Measurements from ENCODE around the gene STAT3. TPM values are rescaled to one million over a fixed set of nuclear protein-coding genes. Genes with fewer than 3 reads are reported as not detected.
A peak's percentile ranks its signal among the peaks of the same experiment; 100 is the strongest.

The STAT3 gene
- total and polyA plus RNA-seq, 9 of the 15 experiments (the other 6 are each of a cell fraction or from before 2014, with no cell fraction given): 90.0 to 179 (median 114) TPM

GRCh38 chr17:42422958-42423712 is 34.9 kb upstream of the STAT3 start, which contains the start of gene CAVIN1 (continued):
- TF ChIP-seq HNRNPUL1 (IDR thresholded peaks at IDR 0.05; ENCODE audit: low read length): no peak
- TF ChIP-seq SLC30A9 (CRISPR knock-in tag; IDR thresholded peaks at IDR 0.05): no peak
- TF ChIP-seq SRF (CRISPR knock-in tag; IDR thresholded peaks at IDR 0.05): 0 out of 4 replicates have a peak, but pooled peaks of 1 of the 2 experiments have one; percentile 49
- TF ChIP-seq ZBTB1 (CRISPR knock-in tag; IDR thresholded peaks at IDR 0.05; ENCODE audit: borderline replicate concordance, low read depth): peak; percentile 32; the same call in 1 of the 2 replicates
- TF ChIP-seq, protein P1, sequence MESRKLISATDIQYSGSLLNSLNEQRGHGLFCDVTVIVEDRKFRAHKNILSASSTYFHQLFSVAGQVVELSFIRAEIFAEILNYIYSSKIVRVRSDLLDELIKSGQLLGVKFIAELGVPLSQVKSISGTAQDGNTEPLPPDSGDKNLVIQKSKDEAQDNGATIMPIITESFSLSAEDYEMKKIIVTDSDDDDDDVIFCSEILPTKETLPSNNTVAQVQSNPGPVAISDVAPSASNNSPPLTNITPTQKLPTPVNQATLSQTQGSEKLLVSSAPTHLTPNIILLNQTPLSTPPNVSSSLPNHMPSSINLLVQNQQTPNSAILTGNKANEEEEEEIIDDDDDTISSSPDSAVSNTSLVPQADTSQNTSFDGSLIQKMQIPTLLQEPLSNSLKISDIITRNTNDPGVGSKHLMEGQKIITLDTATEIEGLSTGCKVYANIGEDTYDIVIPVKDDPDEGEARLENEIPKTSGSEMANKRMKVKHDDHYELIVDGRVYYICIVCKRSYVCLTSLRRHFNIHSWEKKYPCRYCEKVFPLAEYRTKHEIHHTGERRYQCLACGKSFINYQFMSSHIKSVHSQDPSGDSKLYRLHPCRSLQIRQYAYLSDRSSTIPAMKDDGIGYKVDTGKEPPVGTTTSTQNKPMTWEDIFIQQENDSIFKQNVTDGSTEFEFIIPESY (CRISPR knock-in tag; IDR thresholded peaks at IDR 0.05): 0 out of 2 replicates have a peak, but pooled peaks have one; percentile 32
- TF ChIP-seq, protein P2, sequence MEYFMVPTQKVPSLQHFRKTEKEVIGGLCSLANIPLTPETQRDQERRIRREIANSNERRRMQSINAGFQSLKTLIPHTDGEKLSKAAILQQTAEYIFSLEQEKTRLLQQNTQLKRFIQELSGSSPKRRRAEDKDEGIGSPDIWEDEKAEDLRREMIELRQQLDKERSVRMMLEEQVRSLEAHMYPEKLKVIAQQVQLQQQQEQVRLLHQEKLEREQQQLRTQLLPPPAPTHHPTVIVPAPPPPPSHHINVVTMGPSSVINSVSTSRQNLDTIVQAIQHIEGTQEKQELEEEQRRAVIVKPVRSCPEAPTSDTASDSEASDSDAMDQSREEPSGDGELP (CRISPR knock-in tag; IDR thresholded peaks at IDR 0.05; ENCODE audit: borderline replicate concordance): peak; percentile 58
- no peak for TF ChIP-seq ARHGAP35 (IDR thresholded peaks at IDR 0.05; ENCODE audit: partially characterized antibody)
- TF ChIP-seq, protein P3, sequence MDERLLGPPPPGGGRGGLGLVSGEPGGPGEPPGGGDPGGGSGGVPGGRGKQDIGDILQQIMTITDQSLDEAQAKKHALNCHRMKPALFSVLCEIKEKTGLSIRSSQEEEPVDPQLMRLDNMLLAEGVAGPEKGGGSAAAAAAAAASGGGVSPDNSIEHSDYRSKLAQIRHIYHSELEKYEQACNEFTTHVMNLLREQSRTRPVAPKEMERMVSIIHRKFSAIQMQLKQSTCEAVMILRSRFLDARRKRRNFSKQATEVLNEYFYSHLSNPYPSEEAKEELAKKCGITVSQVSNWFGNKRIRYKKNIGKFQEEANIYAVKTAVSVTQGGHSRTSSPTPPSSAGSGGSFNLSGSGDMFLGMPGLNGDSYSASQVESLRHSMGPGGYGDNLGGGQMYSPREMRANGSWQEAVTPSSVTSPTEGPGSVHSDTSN (CRISPR knock-in tag; IDR thresholded peaks at IDR 0.05; ENCODE audit: low read depth): no peak
- TF ChIP-seq, protein P3 (tag; conservative IDR thresholded peaks at IDR 0.05; ENCODE audit: low read depth): no peak
- TF ChIP-seq, protein P4, sequence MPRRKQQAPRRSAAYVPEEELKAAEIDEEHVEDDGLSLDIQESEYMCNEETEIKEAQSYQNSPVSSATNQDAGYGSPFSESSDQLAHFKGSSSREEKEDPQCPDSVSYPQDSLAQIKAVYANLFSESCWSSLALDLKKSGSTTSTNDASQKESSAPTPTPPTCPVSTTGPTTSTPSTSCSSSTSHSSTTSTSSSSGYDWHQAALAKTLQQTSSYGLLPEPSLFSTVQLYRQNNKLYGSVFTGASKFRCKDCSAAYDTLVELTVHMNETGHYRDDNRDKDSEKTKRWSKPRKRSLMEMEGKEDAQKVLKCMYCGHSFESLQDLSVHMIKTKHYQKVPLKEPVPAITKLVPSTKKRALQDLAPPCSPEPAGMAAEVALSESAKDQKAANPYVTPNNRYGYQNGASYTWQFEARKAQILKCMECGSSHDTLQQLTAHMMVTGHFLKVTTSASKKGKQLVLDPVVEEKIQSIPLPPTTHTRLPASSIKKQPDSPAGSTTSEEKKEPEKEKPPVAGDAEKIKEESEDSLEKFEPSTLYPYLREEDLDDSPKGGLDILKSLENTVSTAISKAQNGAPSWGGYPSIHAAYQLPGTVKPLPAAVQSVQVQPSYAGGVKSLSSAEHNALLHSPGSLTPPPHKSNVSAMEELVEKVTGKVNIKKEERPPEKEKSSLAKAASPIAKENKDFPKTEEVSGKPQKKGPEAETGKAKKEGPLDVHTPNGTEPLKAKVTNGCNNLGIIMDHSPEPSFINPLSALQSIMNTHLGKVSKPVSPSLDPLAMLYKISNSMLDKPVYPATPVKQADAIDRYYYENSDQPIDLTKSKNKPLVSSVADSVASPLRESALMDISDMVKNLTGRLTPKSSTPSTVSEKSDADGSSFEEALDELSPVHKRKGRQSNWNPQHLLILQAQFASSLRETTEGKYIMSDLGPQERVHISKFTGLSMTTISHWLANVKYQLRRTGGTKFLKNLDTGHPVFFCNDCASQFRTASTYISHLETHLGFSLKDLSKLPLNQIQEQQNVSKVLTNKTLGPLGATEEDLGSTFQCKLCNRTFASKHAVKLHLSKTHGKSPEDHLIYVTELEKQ (CRISPR knock-in tag; IDR thresholded peaks at IDR 0.05): no peak
- peak; percentile 35; the same call in 1 of the 2 replicates for TF ChIP-seq PML (IDR thresholded peaks at IDR 0.05; ENCODE audit: low read length)
- TF ChIP-seq EP400 (IDR thresholded peaks at IDR 0.05): no peak
- TF ChIP-seq BDP1 (IDR thresholded peaks at IDR 0.05; ENCODE audit: insufficient read depth, insufficient read length): no peak
- TF ChIP-seq ZNF23 (CRISPR knock-in tag; IDR thresholded peaks at IDR 0.05): no peak
- TF ChIP-seq SIN3A (IDR thresholded peaks at IDR 0.05; ENCODE audit: borderline replicate concordance in 2 of 2, control insufficient read depth in 1 of 2, low read depth in 2 of 2, low read length in 2 of 2): no peak
- TF ChIP-seq DPF2 (IDR thresholded peaks at IDR 0.05): no peak
- no peak for TF ChIP-seq ZNF431 (CRISPR knock-in tag; IDR thresholded peaks at IDR 0.05)
- peak; percentile 52 for TF ChIP-seq SP1 (CRISPR knock-in tag; IDR thresholded peaks at IDR 0.05)
- no peak for TF ChIP-seq POLR2AphosphoS2 (IDR thresholded peaks at IDR 0.05; ENCODE audit: low read length)
